Activated gamma-delta T cell (primary cell): ENCODE measurements around the gene FAM3A.
A peak's percentile ranks its signal among the peaks of the same experiment; 100 is the strongest.

Experiments used
- DNase-seq: peaks from one replicate; lab custom pipeline; 2025; lab: John Stamatoyannopoulos, UW

Gene FAM3A

DNA sequence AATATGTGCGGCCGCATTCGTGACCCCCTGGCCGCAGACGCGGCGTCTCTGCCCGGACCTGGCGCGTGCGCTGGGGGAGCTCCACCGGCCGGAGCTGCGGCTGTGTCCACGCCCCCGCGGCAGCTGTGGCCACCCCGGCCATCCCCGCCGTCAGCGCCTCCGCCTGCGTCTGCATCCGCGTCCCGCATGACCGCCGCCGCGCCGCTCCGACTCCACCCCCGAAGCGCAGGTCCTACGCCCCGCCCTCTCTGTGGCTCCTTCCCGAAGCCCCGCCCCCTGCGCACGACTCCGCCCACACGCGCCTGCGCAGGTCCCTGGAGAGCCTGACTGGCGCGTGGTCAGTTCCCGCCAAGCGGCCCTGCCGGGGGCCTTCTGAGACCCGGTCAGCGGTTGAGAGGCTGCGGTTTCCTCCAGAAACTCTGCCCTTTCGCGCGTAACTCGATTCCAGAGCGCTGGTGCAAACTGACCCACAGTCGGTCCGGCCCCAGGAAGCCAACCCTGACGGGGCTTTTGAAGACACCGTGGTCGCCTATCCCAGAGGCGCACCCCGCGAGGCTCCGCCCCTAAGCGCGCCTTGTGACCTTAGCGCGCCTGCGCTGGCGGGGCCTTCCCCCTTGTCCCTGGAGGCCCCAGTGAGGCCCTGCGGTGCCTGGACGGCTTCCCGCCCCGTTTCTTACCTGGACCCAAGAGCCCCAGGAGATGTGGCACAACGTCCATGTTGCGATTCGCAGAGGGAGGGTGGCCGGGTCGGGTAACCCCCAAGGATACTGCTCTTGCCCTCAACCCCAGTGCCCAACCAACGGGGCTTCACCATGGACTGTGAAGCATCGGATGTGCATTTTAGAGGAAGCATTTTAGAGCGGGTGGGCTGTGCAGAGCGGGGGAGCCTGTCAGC is 37.1 kb downstream of the FAM3A start, which contains the start of gene LAGE3:
Gene LAGE3 (minus strand): TSS at position 554 of the 895 bp plus-strand sequence. CDS start 366 bp downstream, at position 188.
- DNase-seq: peak; percentile 87

DNA sequence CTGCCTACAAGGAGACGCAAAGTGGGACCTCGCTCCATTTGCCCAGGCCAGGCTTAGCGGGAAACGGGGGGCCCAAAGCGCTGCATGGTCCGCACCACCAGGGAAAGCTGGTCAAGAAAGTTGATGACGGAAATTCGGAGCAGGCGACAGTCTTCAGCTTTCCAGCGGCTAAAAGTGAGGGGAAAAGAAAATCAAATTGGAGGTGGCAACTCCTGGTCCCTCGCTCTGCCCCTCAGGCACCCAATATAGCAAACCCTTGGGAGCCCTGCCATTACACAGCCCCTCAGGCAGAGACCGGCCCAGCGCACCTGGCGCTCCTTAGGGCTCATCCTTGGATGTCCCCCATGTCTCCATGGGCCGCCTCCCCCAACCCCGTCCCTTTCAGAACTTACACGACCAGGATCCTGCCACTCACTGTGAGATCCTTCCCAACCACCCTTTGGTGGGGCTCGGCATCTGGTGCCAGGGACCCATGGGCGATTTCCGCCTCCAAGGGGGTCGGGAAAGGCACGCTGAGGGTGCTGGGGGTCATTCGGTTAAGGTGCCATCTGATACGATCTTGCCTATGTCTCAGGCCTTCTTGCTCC is 38.0 kb downstream of the FAM3A start:
- DNase-seq: no peak

GRCh38 chrX:154476821-154477220 is 39.2 kb downstream of the FAM3A start:
- DNase-seq: no peak

DNA sequence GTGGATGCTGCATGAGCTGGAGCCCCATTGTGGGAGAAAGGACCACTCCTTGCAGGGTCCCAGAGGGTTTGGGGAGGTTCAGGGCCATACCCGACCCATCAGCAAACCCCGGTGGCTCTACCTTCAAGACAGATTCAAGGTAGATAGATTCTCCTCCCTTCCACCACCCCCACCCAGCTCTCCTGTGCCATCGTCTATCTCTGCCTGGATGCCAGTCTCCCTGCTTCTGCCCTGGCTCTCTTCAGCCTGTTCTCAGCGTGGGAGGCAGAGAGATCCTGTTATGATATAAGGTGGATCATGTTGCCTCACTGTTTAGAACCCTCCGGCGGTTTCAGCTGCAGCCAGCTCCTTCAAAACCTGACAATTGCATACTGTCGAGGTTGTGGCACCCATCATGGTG is 42.3 kb downstream of the FAM3A start:
- DNase-seq: no peak

- no peak for DNase-seq
Measured at GRCh38 chrX:154472685-154473632, 43.1 kb downstream of the FAM3A start.

DNA sequence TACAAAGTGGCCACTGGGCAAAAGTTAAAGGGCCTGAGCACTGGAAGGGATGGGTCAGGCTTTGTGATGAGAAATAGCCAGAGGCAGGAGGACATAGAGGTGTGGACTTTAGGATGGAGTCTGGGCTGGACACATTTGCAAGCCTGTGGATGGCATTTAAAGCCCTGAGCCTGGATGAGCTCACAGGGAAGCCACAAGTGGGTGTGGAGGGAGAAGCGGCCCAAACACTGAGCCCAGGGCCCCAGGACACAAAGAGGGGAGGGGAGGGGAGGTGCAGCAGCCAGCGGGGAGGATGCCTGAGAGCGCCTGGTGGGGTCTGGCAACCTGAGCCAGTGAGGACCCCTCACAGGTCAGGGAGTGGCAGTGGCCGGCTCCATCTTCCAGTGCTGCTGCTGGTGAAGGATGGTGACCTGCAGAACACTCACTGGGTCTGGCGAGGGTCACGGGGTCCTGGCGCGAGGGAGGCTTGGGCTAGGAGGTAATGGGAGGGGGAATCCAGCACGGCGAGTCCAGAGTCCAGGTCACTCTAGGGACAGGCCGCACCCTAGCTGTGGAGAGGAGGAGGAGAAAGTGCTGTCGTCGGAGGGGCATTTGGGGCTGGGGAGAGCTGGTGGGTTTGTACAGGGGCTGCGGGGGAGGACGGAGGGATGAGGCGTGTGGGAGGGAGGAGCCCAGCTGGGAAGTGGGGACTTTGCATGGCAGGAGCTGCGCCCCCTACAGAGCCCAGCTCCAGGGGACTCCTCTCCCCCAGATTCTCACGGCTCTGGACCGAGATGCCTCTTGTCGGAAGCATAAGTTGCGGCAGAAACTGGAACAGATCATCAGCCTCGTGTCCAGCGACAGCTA is 44.0 kb downstream of the FAM3A start:
- DNase-seq: no peak

GRCh38 chrX:154470914-154471568 is 45.0 kb downstream of the FAM3A start:
- no peak for DNase-seq

DNA sequence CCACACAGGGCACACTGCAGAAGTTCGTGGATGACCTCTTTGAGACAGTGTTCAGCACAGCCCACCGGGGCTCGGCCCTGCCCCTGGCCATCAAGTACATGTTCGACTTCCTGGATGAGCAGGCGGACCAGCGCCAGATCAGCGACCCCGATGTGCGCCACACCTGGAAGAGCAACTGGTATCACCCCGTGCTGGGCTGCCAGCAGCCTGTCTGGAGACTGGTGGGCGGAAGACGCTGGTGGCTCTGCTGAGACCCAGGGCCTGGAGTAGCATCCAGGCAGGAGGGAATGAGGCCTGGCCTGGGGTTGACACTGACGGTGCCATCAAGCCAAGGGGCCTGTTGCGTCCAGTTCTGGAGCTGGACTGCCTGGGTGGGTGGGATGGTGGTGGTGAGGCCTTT is 45.6 kb downstream of the FAM3A start:
- DNase-seq: no peak

GRCh38 chrX:154469880-154470279 is 46.2 kb downstream of the FAM3A start:
- no peak for DNase-seq

GRCh38 chrX:154469114-154469513 is 46.9 kb downstream of the FAM3A start:
- DNase-seq: no peak

GRCh38 chrX:154468217-154468616 is 47.8 kb downstream of the FAM3A start:
- no peak for DNase-seq

DNA sequence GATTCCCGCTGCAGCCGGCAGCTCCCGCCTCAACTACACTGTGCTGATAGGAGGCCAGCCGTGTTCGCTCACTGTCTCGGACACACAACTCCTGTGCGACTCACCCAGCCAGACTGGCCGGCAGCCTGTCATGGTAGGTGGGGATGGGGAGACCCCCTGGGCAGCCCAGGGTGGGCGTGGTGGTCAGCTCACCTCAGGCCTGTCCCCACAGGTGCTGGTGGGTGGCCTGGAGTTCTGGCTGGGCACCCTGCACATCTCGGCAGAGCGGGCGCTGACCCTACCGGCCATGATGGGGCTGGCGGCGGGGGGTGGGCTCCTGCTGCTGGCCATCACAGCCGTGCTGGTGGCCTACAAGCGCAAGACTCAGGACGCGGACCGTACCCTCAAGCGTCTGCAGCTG is 48.5 kb downstream of the FAM3A start:
- DNase-seq: no peak

GRCh38 chrX:154466907-154467306 is 49.1 kb downstream of the FAM3A start:
- no peak for DNase-seq

DNA sequence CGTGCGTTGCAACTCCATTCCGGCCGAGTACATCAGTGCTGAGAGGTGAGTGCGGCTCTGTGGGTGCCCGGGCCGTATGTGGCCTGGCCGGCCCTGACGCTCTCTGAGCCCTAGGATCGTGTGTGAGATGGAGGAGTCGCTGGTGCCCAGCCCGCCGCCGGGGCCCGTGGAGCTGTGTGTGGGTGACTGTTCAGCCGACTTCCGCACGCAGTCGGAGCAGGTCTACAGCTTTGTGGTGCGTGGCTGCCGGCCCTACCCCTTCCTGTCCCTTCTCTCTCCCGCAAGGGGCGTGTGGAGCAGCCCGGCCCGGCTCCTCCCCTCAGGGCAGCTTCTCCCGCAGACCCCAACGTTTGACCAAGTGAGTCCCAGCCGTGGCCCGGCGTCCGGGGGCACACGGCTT is 50.0 kb downstream of the FAM3A start:
- no peak for DNase-seq

GRCh38 chrX:154465601-154466000 is 50.4 kb downstream of the FAM3A start:
- DNase-seq: no peak

DNA sequence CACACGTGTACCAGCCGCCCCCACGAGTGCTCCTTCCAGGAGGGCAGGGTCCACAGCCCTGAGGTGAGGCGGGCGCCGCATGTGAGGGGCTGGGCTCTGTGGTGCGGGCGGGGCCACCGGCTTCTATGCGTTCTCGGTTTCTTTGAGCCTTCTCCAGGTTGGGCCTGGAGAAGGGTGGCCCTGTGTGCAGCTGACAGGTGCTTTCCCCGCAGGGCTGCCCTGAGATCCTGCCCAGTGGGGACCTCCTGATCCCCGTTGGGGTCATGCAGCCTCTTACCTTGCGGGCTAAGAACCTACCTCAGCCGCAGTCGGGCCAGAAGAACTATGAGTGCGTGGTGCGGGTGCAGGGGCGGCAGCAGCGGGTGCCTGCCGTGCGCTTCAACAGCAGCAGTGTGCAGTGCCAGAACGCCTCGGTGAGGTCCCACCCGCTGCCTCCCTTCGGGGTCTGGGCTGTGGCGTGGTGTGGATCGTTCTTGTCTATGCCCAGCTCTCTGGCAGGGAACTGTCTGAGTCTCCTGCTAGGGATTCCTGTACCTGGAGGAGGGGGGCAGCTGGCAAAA is 51.1 kb downstream of the FAM3A start:
- no peak for DNase-seq

- no peak for DNase-seq
Measured at GRCh38 chrX:154463611-154464220, 52.3 kb downstream of the FAM3A start.

DNA sequence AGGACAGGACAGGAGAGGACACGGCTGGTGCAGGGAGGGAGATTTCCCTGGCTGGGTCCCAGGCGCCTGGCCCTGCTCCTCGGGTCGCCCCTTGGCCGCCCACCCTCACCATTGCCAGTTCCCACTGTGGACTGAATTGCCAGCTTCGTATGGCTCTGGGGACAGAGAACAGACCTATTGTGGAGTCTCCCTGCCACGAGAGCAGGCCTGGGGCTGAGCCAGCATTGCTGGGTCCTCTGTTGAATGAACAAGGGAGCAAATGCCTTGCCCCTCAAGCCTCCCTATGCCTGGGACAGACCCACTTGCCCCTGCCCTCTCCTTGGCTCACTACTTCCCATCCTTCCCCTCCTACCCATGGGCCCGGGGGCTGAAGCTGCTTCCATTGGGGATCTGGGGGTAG is 53.6 kb downstream of the FAM3A start:
- no peak for DNase-seq

DNA sequence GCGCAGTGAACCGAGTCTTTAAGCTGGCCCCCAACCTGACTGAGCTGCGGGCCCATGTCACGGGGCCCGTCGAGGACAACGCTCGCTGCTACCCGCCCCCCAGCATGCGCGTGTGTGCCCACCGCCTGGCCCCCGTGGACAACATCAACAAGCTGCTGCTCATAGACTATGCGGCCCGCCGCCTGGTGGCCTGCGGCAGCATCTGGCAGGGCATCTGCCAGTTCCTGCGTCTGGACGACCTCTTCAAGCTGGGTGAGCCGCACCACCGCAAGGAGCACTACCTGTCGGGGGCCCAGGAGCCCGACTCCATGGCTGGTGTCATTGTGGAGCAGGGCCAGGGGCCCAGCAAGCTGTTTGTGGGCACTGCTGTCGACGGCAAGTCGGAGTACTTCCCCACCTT is 55.7 kb downstream of the FAM3A start:
- DNase-seq: no peak

DNA sequence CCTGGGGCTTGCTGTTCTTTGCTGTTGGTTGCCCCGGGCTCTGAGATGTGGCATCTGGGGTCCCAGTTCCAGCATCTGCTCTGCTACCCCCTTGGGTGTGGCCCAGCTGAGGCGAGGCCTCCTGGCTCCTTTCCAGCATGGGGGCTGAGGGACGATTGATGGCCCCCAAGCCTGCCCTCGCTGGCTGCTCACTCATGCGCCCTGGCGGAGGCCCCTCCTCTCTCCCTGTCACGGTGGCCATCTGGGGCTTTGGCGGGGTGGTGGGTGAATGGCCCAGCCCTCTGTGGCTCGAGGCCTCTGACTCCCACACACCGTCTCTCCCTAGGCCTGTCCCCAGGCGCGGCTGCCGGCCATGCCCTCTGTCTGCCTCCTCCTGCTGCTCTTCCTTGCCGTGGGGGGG is 56.2 kb downstream of the FAM3A start:
- no peak for DNase-seq
